GM12878 (cell line): ENCODE measurements around the gene NCAPH2. TPM values are rescaled to one million over a fixed set of nuclear protein-coding genes. Genes with fewer than 3 reads are reported as not detected.

Source experiments
- ATAC-seq: fragments of 200-7000 bp; cut with Tn5 transposase; 3 replicates; pipeline ENCODE4 v1.9.1; 2020; ENCODE audit warnings: mild to moderate bottlenecking, moderate library complexity
- BruUV-seq: library from RNA; stranded (reverse); fragments of 400-500 nt; replicated peaks from 2 replicates; lab custom pipeline; 2021; lab: Mats Ljungman, UMichigan
- CTCF ChIA-PET: fragments of 300-600 bp; sonication (Branson Sonifier 250); formaldehyde crosslinking; extraction: SDS; loops from one replicate; lab custom pipeline; 2021; ENCODE audit warnings: inconsistent platforms; lab: Yijun Ruan, JAX
- POLR2A ChIA-PET: fragments of 350-600 bp; formaldehyde crosslinking; extraction: SDS; loops from one replicate; lab custom pipeline; 2021; ENCODE audit warnings: inconsistent platforms; lab: Charles Lee
- RAD21 ChIA-PET: fragments of 300-600 bp; sonication (Branson Sonifier 250); formaldehyde crosslinking; loops from one replicate; lab custom pipeline; 2023; ENCODE audit warnings: antibody characterized with exemption; ENCODE audit not compliant: unreplicated experiment; lab: Charles Lee
- SMC1A ChIA-PET: fragments of 300-600 bp; sonication (Branson Sonifier 250); formaldehyde crosslinking; loops from one replicate; lab custom pipeline; 2023; ENCODE audit not compliant: unreplicated experiment, uncharacterized antibody; lab: Charles Lee
- DNase-seq: peaks from one replicate; pipeline ENCODE4 v3.0.0-alpha.2; 2011; ENCODE audit warnings: low read depth, low spot score
- FAIRE-seq: peaks from 3 replicates; lab custom pipeline; 2011; peaks lifted over from hg19 to GRCh38; lab: Jason Lieb, UNC
- H2AFZ ChIP-seq: 2 replicates; pipeline ENCODE4 v1.6.0; 2011; ENCODE audit warnings: low read depth, low read length, control low read depth; ENCODE audit not compliant: control insufficient read depth
- H3K27ac ChIP-seq: 2 replicates; pipeline ENCODE4 v1.5.1; 2011; ENCODE audit warnings: control low read depth; ENCODE audit not compliant: control insufficient read depth, insufficient read depth
- H3K27me3 ChIP-seq, 2 experiments: replicated peaks in 1 of 2; 2 replicates each; pipeline versions ENCODE4 v1.6.0 to v1.6.1; 2011; ENCODE audit warnings: low read length in 1 of 2; ENCODE audit not compliant: control insufficient read depth in 2 of 2, insufficient read depth in 2 of 2
- H3K36me3 ChIP-seq, 2 experiments: 2 replicates each; pipeline ENCODE4 v1.5.1; 2011; ENCODE audit warnings: low read length in 1 of 2; ENCODE audit not compliant: control insufficient read depth in 2 of 2, insufficient read depth in 2 of 2
- H3K4me1 ChIP-seq: 2 replicates; pipeline ENCODE4 v1.6.1; 2011; ENCODE audit warnings: mild to moderate bottlenecking, low read length, moderate library complexity, mixed read lengths; ENCODE audit not compliant: control insufficient read depth, insufficient read depth
- H3K4me2 ChIP-seq: 2 replicates; pipeline ENCODE4 v1.6.0; 2011; ENCODE audit warnings: control low read depth; ENCODE audit not compliant: control insufficient read depth, insufficient read depth
- H3K4me3 ChIP-seq: fragments of 200-600 bp; sonication (generic); 2 replicates; pipeline ENCODE4 v1.5.1; 2016
- H3K79me2 ChIP-seq: 2 replicates; pipeline ENCODE4 v1.6.0; 2011; ENCODE audit warnings: low read length; ENCODE audit not compliant: control insufficient read depth, insufficient read depth
- H3K9ac ChIP-seq: 2 replicates; pipeline ENCODE4 v1.8.0; 2011; ENCODE audit warnings: low read length, control low read depth, mixed read lengths; ENCODE audit not compliant: control insufficient read depth, insufficient read depth
- H3K9me3 ChIP-seq: replicated peaks from 3 replicates; pipeline ENCODE4 v1.5.1; 2011; ENCODE audit warnings: mild to moderate bottlenecking, low read length; ENCODE audit not compliant: control insufficient read depth, insufficient read depth
- H4K20me1 ChIP-seq: 2 replicates; pipeline ENCODE4 v1.6.0; 2011; ENCODE audit not compliant: control insufficient read depth, insufficient read depth
- BCL11A ChIP-seq: IDR thresholded peaks from 2 replicates; pipeline ENCODE4 v1.6.1; 2011; ENCODE audit warnings: low read depth, low read length
- CHD1 ChIP-seq: IDR thresholded peaks from 2 replicates; pipeline ENCODE4 v1.6.1; 2012; ENCODE audit warnings: low read depth, low read length, improper control_type of control experiment
- CTCF ChIP-seq, 3 experiments: IDR thresholded peaks in 2 of 3; conservative IDR thresholded peaks in 1 of 3; 2 replicates each; pipeline ENCODE4 v1.5.1; 2011; ENCODE audit warnings: low read depth in 3 of 3, low read length in 3 of 3, mild to moderate bottlenecking in 3 of 3, control low read depth in 2 of 3, moderate library complexity in 2 of 3, inconsistent platforms in 1 of 3, mixed read lengths in 1 of 3; ENCODE audit not compliant: control insufficient read depth in 2 of 3, insufficient read depth in 1 of 3; ENCODE audit errors: extremely low read depth in 1 of 3
- EED ChIP-seq: sonication (generic); IDR thresholded peaks from 2 replicates; pipeline ENCODE4 v1.6.1; 2016; ENCODE audit warnings: antibody characterized with exemption, low read depth
- MYB ChIP-seq: fragments of 150-350 bp; IDR thresholded peaks from 2 replicates; pipeline ENCODE4 v1.6.1; 2014; ENCODE audit warnings: mild to moderate bottlenecking, low read depth, low read length, borderline replicate concordance
- ZNF274 ChIP-seq: IDR thresholded peaks from one replicate; pipeline ENCODE4 v1.8.0; 2011; ENCODE audit not compliant: insufficient read length, insufficient read depth
- WGBS: methylation state at CpG from one replicate; pipeline ENCODE4 v1.1.6; 2016; ENCODE audit warnings: low lambda C conversion rate; ENCODE audit not compliant: insufficient replicate concordance, insufficient coverage; ENCODE audit errors: missing lambda C conversion rate; 5-methylcytosine and 5-hydroxymethylcytosine counted together
- in situ Hi-C: fragments of 300-500 bp; cut with MboI; formaldehyde crosslinking; loops from 9 replicates; pipeline ENCODE4 v1.14.3; 2018; ENCODE audit warnings: mixed read lengths
- intact Hi-C: fragments of 100-400 bp; cut with micrococcal nuclease; formaldehyde crosslinking; loops from one replicate; pipeline ENCODE4 v1.14.2; 2022; ENCODE audit not compliant: unreplicated experiment
- polyA plus RNA-seq, 11 experiments: library from polyadenylated mRNA; depleted of rRNA in 4 of 11; unstranded in 6 of 11; stranded (reverse) in 5 of 11; fragments of >200 nt; fragmentation: Nextera tagmentation in 4 of 11; fragmentation: Illumina TruSeq in 1 of 11; extraction: Ambion mirVana in 4 of 11; extraction: Trizol in 1 of 11; gene quantifications; 1 replicate in 1 of 11; 2 replicates in 10 of 11; pipeline versions ENCODE4 v1.2.1 to v1.2.3, GENCODE V29; 2011 to 2016; ENCODE audit warnings: inconsistent platforms in 2 of 11, missing spikeins in 2 of 11, low read depth in 1 of 11
- total RNA-seq, 4 experiments: library from RNA; depleted of rRNA in 3 of 4; stranded (reverse); fragments of >200 nt in 3 of 4; fragmentation: Illumina TruSeq in 1 of 4; extraction: Trizol in 1 of 4; gene quantifications; 2 replicates each; pipeline versions ENCODE4 v1.2.1 to v1.2.3, GENCODE V29; 2013 to 2021
- TF ChIP-seq, protein P1 (sequence below): IDR thresholded peaks from 2 replicates; pipeline ENCODE4 v1.6.1; 2012; ENCODE audit warnings: low read depth, low read length, improper control_type of control experiment
- TF ChIP-seq, protein P2 (sequence below): fragments of 450-650 bp; formaldehyde crosslinking; IDR thresholded peaks from 2 replicates; pipeline ENCODE4 v1.4.0; 2022; ENCODE audit warnings: mild to moderate bottlenecking, moderate library complexity
- TF ChIP-seq, protein P3 (sequence below): fragments of 450-650 bp; conservative IDR thresholded peaks from 2 replicates; pipeline ENCODE4 v1.6.1; 2017; ENCODE audit warnings: mild to moderate bottlenecking, moderate library complexity

The NCAPH2 gene
- total and polyA plus RNA-seq, 10 of the 15 experiments (the other 5 are each of a cell fraction or from before 2014, with no cell fraction given), result 5.0 to 110 (median 59.9) TPM

DNA sequence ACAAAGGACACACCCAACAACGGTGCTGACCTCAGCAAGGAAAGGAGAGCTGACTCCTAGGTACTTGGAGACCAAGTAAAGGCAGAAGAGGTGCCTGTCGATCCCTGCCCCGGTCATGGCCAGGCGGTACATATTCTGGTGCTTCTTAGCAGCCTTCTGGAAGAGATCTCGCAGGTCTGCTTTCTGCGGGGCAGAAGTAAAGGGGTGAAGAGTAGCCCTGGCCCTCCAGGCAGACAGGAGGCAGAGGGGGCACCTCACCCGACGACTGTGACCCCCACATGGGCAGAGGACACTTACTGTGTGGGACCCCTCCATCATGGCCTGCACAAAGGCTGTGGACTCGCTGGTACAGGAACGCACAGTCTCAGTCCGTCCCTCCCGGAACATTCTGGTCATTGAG, 62.8 kb downstream of the NCAPH2 start (continued):
- TF ChIP-seq CTCF (IDR thresholded peaks at IDR 0.05 in 2 of 3, conservative IDR thresholded peaks at IDR 0.05 in 1 of 3; ENCODE audit: control insufficient read depth in 2 of 3, extremely low read depth in 1 of 3, insufficient read depth in 1 of 3, low read depth in 3 of 3, low read length in 3 of 3) (no peak), CHD1 (no peak), EED (no peak), MYB (no peak), ZNF274 (no peak)
- TF ChIP-seq, protein P1, sequence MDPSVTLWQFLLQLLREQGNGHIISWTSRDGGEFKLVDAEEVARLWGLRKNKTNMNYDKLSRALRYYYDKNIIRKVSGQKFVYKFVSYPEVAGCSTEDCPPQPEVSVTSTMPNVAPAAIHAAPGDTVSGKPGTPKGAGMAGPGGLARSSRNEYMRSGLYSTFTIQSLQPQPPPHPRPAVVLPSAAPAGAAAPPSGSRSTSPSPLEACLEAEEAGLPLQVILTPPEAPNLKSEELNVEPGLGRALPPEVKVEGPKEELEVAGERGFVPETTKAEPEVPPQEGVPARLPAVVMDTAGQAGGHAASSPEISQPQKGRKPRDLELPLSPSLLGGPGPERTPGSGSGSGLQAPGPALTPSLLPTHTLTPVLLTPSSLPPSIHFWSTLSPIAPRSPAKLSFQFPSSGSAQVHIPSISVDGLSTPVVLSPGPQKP, result no peak

DNA sequence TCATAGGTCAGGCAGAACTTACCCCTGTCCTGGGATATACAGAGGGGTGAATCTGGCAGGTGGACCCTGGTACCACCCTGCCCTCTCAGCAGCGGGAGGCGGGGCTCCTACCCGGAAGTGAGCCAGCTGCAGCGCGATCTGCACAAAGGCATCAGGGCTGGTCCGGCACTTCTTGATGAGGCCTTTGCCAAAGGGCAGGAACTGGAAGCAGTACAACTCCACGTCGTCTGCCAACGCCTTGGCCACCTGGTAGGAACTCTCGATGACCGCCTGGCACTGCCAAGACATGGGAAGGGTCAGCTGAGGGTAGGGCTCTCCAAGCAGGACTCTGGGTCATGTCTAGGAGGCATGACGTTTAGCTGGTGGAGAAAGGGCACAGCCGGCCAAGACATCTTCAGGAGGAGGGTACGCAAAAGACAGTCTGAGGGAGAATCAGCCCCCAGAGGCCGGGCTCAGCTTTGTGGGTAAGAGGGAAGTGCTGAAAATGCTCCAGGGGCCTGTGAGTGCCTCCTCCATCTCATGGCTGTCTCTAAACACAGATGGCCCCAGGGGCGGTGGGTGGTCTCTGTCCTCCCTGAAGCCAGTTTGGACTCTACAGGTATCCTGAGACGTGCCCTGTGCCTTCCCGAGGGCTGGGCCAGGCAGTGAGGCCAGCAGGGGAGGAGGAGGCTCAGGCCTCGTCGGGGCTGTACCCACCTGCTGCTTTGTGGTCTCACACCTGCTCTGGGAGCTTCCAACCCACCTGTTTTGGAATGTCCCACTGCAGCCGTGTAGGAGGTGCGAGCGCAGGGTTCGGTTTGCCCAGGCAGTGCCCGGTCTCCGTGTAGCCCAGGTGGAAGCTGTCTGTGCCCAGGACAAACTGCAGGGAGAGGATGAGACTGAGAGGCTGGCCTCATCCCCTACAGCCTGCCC, 63.5 kb downstream of the NCAPH2 start:
- ChIA-PET RAD21 (interaction anchor here (0.8 kb wide), 1 partner anchor 42 kb away, joined by 3 read pairs; no protein-coding TSS in a partner anchor), POLR2A (no interaction called here), CTCF (interaction anchor here (0.9 to 2.1 kb wide), 3 partner anchors 8 to 50 kb away, joined by 3 to 12 read pairs (median 4); partner anchors contain the start of genes SCO2 and SYCE3), SMC1A (interaction anchor here (0.7 kb wide), 1 partner anchor 128 kb away, joined by 3 read pairs; no protein-coding TSS in a partner anchor)
- Histone ChIP-seq H4K20me1 (no peaks in the 10 kb centered on the region), H3K36me3 (peaks cover 14 to 20% of the 10 kb centered on the region in 2 experiments; a peak in 3 of 4 replicates), H3K4me2 (no peak overlapping the region), H3K27ac (no peak overlapping the region), H3K9ac (no peak overlapping the region), H3K27me3 (no peaks in the 10 kb centered on the region), H3K4me3 (no peak overlapping the region), H3K79me2 (no peaks in the 10 kb centered on the region), H3K4me1 (peaks cover 7% of the 10 kb centered on the region), H2AFZ (no peak overlapping the region), H3K9me3 (no peaks in the 10 kb centered on the region)
- no peak for DNase-seq
- TF ChIP-seq, protein P2, sequence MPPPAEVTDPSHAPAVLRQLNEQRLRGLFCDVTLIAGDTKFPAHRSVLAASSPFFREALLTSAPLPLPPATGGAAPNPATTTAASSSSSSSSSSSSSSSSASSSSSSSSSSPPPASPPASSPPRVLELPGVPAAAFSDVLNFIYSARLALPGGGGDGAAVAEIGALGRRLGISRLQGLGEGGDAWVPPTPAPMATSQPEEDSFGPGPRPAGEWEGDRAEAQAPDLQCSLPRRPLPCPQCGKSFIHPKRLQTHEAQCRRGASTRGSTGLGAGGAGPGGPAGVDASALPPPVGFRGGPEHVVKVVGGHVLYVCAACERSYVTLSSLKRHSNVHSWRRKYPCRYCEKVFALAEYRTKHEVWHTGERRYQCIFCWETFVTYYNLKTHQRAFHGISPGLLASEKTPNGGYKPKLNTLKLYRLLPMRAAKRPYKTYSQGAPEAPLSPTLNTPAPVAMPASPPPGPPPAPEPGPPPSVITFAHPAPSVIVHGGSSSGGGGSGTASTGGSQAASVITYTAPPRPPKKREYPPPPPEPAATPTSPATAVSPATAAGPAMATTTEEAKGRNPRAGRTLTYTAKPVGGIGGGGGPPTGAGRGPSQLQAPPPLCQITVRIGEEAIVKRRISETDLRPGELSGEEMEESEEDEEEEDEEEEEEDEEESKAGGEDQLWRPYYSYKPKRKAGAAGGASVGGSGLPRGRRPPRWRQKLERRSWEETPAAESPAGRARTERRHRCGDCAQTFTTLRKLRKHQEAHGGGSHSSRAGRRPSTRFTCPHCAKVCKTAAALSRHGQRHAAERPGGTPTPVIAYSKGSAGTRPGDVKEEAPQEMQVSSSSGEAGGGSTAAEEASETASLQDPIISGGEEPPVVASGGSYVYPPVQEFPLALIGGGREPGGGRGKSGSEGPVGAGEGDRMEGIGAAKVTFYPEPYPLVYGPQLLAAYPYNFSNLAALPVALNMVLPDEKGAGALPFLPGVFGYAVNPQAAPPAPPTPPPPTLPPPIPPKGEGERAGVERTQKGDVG (CRISPR knock-in tag), result no peak
- no peak for TF ChIP-seq BCL11A
- TF ChIP-seq, protein P3, sequence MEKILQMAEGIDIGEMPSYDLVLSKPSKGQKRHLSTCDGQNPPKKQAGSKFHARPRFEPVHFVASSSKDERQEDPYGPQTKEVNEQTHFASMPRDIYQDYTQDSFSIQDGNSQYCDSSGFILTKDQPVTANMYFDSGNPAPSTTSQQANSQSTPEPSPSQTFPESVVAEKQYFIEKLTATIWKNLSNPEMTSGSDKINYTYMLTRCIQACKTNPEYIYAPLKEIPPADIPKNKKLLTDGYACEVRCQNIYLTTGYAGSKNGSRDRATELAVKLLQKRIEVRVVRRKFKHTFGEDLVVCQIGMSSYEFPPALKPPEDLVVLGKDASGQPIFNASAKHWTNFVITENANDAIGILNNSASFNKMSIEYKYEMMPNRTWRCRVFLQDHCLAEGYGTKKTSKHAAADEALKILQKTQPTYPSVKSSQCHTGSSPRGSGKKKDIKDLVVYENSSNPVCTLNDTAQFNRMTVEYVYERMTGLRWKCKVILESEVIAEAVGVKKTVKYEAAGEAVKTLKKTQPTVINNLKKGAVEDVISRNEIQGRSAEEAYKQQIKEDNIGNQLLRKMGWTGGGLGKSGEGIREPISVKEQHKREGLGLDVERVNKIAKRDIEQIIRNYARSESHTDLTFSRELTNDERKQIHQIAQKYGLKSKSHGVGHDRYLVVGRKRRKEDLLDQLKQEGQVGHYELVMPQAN, result no peak
- WGBS, result 81% methylated on average over 26 of the region's 26 CpGs
- BruUV-seq, result no TSS peak
- ATAC-seq, result no peak
- in situ Hi-C loops, result no loop called here
- intact Hi-C loops, result no loop called here
- FAIRE-seq, result no peak
